ENCODE results near the gene HYCC2.

HYCC2 gene

DNA sequence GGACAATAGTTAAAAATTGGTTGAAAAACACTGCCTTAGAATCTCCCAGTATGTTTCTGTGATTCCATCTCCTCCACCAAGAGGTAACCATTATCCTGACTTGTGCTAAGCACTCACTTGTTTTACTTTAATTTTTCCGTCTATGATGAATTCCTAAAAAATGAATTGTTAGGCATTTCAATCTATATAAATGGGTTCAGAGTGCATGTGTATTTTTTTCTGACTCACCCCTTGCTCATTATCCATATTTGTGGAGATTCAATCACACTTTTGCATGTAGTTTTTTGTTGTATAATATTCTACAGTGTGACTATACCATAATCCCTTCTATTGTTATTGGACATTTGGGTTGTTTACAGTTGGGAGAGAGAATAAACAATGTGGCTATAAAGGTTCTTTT lies 1.6 kb upstream of the HYCC2 start:
- H2BK12ac ChIP-seq (ENCODE audit: low read length in 2 of 2): no peak overlapping the region
- peak overlapping the region in 1 of 2 experiments; percentile 94 for H3K4me3 ChIP-seq (ENCODE audit: insufficient read depth in 1 of 2, low read depth in 1 of 2, low read length in 2 of 2)
- H3K4me1 ChIP-seq (ENCODE audit: control insufficient read depth, insufficient read depth, low read depth, low read length): peaks cover under 1% of the 10 kb centered on the region
- no peaks in the 10 kb centered on the region for H3K9me3 ChIP-seq (ENCODE audit: control insufficient read depth, low read length)
- no peak overlapping the region for H3K4ac ChIP-seq (ENCODE audit: low read depth in 1 of 2, low read length in 2 of 2)
- WGBS: no CpG with 5 or more reads among the region's 1 CpG
- H3K27ac ChIP-seq (ENCODE audit: low read length, poor library complexity, severe bottlenecking): no peak overlapping the region
- no peak overlapping the region for H2BK15ac ChIP-seq (ENCODE audit: low read depth, poor library complexity, severe bottlenecking)
- no peaks in the 10 kb centered on the region for H3K79me1 ChIP-seq (replicated peaks; ENCODE audit: low read length, poor library complexity, severe bottlenecking)
- no peak overlapping the region for H3K23ac ChIP-seq (ENCODE audit: low read length in 2 of 2)
- H3K27me3 ChIP-seq (ENCODE audit: control insufficient read depth in 1 of 2, insufficient read depth in 1 of 2, low read length in 2 of 2): no peaks in the 10 kb centered on the region
- H2AK5ac ChIP-seq (ENCODE audit: low read length, severe bottlenecking): no peak overlapping the region
- H3K18ac ChIP-seq (ENCODE audit: low read depth in 1 of 2, low read length in 2 of 2): no peak overlapping the region
- no peak overlapping the region for H4K91ac ChIP-seq (ENCODE audit: low read length)
- H4K8ac ChIP-seq (ENCODE audit: low read length): no peak overlapping the region
- H3K4me2 ChIP-seq (ENCODE audit: low read length, poor library complexity, severe bottlenecking): peak overlapping the region; percentile 52
- no peak overlapping the region for H2AFZ ChIP-seq (ENCODE audit: low read depth, low read length)
- no peak overlapping the region for H2BK120ac ChIP-seq (ENCODE audit: low read depth, low read length)
- H2BK5ac ChIP-seq (ENCODE audit: low read depth, low read length, poor library complexity, severe bottlenecking): no peak overlapping the region
- H3K36me3 ChIP-seq (ENCODE audit: control insufficient read depth in 1 of 2, insufficient read depth in 2 of 2, low read depth in 1 of 2, low read length in 2 of 2): no peaks in the 10 kb centered on the region
- DNase-seq: no peak
- H3K9ac ChIP-seq (ENCODE audit: low read length): peak overlapping the region; percentile 94
- H3K14ac ChIP-seq (ENCODE audit: low read length in 2 of 2): no peak overlapping the region

DNA sequence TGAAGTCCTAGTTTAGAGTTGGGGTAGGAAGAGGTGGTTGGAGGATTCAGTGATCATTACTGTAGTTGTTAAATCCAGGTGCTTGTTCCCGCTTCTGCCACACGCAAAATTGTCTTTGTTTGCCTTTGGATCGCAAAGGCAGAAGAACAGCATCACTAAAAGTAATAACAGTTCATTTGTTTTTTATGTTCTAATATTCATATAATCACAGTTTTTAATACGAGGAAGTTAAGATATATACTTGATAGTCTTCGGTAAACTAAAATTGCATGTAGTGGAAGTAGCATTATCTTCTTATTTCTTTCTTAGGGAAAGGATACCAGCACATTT lies 695 bp upstream of the HYCC2 start:
- Histone ChIP-seq H3K18ac (ENCODE audit: low read depth in 1 of 2, low read length in 2 of 2) (peak overlapping the region; percentile 9 to 14), H2BK120ac (ENCODE audit: low read depth, low read length) (no peak overlapping the region), H2BK5ac (ENCODE audit: low read depth, low read length, poor library complexity, severe bottlenecking) (no peak overlapping the region), H2BK15ac (ENCODE audit: low read depth, poor library complexity, severe bottlenecking) (no peak overlapping the region), H3K4ac (ENCODE audit: low read depth in 1 of 2, low read length in 2 of 2) (no peak overlapping the region), H3K4me1 (ENCODE audit: control insufficient read depth, insufficient read depth, low read depth, low read length) (peaks cover 3% of the 10 kb centered on the region), H3K9ac (ENCODE audit: low read length) (peak overlapping the region; percentile 94), H3K4me2 (ENCODE audit: low read length, poor library complexity, severe bottlenecking) (peak overlapping the region; percentile 66), H3K23ac (ENCODE audit: low read length in 2 of 2) (no peak overlapping the region), H3K9me3 (ENCODE audit: control insufficient read depth, low read length) (no peaks in the 10 kb centered on the region), H3K27ac (ENCODE audit: low read length, poor library complexity, severe bottlenecking) (peak overlapping the region; percentile 0), H2AFZ (ENCODE audit: low read depth, low read length) (no peak overlapping the region), H2AK5ac (ENCODE audit: low read length, severe bottlenecking) (no peak overlapping the region), H3K36me3 (ENCODE audit: control insufficient read depth in 1 of 2, insufficient read depth in 2 of 2, low read depth in 1 of 2, low read length in 2 of 2) (no peaks in the 10 kb centered on the region), H3K14ac (ENCODE audit: low read length in 2 of 2) (no peak overlapping the region), H3K27me3 (ENCODE audit: control insufficient read depth in 1 of 2, insufficient read depth in 1 of 2, low read length in 2 of 2) (no peaks in the 10 kb centered on the region), H2BK12ac (ENCODE audit: low read length in 2 of 2) (no peak overlapping the region), H3K4me3 (ENCODE audit: insufficient read depth in 1 of 2, low read depth in 1 of 2, low read length in 2 of 2) (peak overlapping the region; percentile 44 to 94), H4K91ac (ENCODE audit: low read length) (no peak overlapping the region), H3K79me1 (replicated peaks; ENCODE audit: low read length, poor library complexity, severe bottlenecking) (no peaks in the 10 kb centered on the region), H4K8ac (ENCODE audit: low read length) (peak overlapping the region; percentile 35)
- DNase-seq: no peak
- no CpG with 5 or more reads among the region's 5 CpGs for WGBS

DNA sequence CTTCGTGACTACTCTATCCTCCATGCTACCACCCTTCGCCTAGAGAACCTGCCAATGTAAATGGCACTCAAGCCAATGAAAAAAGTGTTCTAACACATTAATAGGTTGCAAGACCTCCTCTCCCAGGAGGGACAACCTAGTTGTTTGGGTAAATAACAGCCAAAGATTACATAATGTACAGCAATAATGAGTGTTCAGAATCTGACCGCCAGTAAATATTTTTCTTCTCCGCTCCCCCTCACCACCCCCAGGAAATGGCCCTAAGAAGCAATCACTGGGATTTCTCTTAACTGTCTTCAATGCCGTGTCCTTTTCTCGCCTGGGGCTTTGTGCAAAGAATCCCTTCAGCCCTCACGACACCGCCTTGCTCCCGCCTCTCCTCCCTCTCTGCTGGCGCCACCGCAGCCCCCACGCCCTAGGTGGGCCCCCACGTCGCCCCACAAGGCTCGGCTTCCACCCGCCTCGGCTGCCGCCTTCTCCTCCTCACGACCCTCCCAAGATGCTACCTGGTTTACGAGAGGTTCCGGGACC lies 458 bp downstream of the HYCC2 start:
- Histone ChIP-seq H3K79me1 (replicated peaks; ENCODE audit: low read length, poor library complexity, severe bottlenecking) (peaks cover 2% of the 10 kb centered on the region), H3K4me2 (ENCODE audit: low read length, poor library complexity, severe bottlenecking) (peak overlapping the region; percentile 94), H2BK12ac (ENCODE audit: low read length in 2 of 2) (no peak overlapping the region), H4K91ac (ENCODE audit: low read length) (no peak overlapping the region), H2BK5ac (ENCODE audit: low read depth, low read length, poor library complexity, severe bottlenecking) (no peak overlapping the region), H3K18ac (ENCODE audit: low read depth in 1 of 2, low read length in 2 of 2) (peak overlapping the region in 1 of 2 experiments; percentile 59), H3K4me3 (ENCODE audit: insufficient read depth in 1 of 2, low read depth in 1 of 2, low read length in 2 of 2) (peak overlapping the region; percentile 91 to 94), H3K36me3 (ENCODE audit: control insufficient read depth in 1 of 2, insufficient read depth in 2 of 2, low read depth in 1 of 2, low read length in 2 of 2) (no peaks in the 10 kb centered on the region), H3K23ac (ENCODE audit: low read length in 2 of 2) (no peak overlapping the region), H3K27ac (ENCODE audit: low read length, poor library complexity, severe bottlenecking) (no peak overlapping the region), H3K4me1 (ENCODE audit: control insufficient read depth, insufficient read depth, low read depth, low read length) (peaks cover 3% of the 10 kb centered on the region), H3K4ac (ENCODE audit: low read depth in 1 of 2, low read length in 2 of 2) (peak overlapping the region in 1 of 2 experiments; percentile 64), H3K9me3 (ENCODE audit: control insufficient read depth, low read length) (no peaks in the 10 kb centered on the region), H4K8ac (ENCODE audit: low read length) (peak overlapping the region; percentile 57), H2BK15ac (ENCODE audit: low read depth, poor library complexity, severe bottlenecking) (no peak overlapping the region), H2AFZ (ENCODE audit: low read depth, low read length) (peak overlapping the region; percentile 81), H2AK5ac (ENCODE audit: low read length, severe bottlenecking) (no peak overlapping the region), H2BK120ac (ENCODE audit: low read depth, low read length) (no peak overlapping the region), H3K27me3 (ENCODE audit: control insufficient read depth in 1 of 2, insufficient read depth in 1 of 2, low read length in 2 of 2) (no peaks in the 10 kb centered on the region), H3K14ac (ENCODE audit: low read length in 2 of 2) (peak overlapping the region in 1 of 2 experiments; percentile 2), H3K9ac (ENCODE audit: low read length) (peak overlapping the region; percentile 94)
- WGBS: 4% methylated on average over 21 of the region's 21 CpGs
- peak; percentile 42 for DNase-seq

- Histone ChIP-seq H3K36me3 (ENCODE audit: control insufficient read depth in 1 of 2, insufficient read depth in 2 of 2, low read depth in 1 of 2, low read length in 2 of 2) (peaks cover 3 to 9% of the 10 kb centered on the region in 2 experiments), H3K4me2 (ENCODE audit: low read length, poor library complexity, severe bottlenecking) (no peak overlapping the region), H3K27ac (ENCODE audit: low read length, poor library complexity, severe bottlenecking) (no peak overlapping the region), H3K4me3 (ENCODE audit: insufficient read depth in 1 of 2, low read depth in 1 of 2, low read length in 2 of 2) (no peak overlapping the region), H2BK5ac (ENCODE audit: low read depth, low read length, poor library complexity, severe bottlenecking) (no peak overlapping the region), H3K18ac (ENCODE audit: low read depth in 1 of 2, low read length in 2 of 2) (no peak overlapping the region), H3K27me3 (ENCODE audit: control insufficient read depth in 1 of 2, insufficient read depth in 1 of 2, low read length in 2 of 2) (no peaks in the 10 kb centered on the region), H2AK5ac (ENCODE audit: low read length, severe bottlenecking) (no peak overlapping the region), H4K91ac (ENCODE audit: low read length) (no peak overlapping the region), H3K4me1 (ENCODE audit: control insufficient read depth, insufficient read depth, low read depth, low read length) (peaks cover 3% of the 10 kb centered on the region), H2BK12ac (ENCODE audit: low read length in 2 of 2) (no peak overlapping the region), H3K23ac (ENCODE audit: low read length in 2 of 2) (no peak overlapping the region), H3K14ac (ENCODE audit: low read length in 2 of 2) (no peak overlapping the region), H3K4ac (ENCODE audit: low read depth in 1 of 2, low read length in 2 of 2) (no peak overlapping the region), H3K79me1 (replicated peaks; ENCODE audit: low read length, poor library complexity, severe bottlenecking) (peaks cover 9% of the 10 kb centered on the region), H3K9ac (ENCODE audit: low read length) (no peak overlapping the region), H2BK120ac (ENCODE audit: low read depth, low read length) (no peak overlapping the region), H2BK15ac (ENCODE audit: low read depth, poor library complexity, severe bottlenecking) (no peak overlapping the region), H3K9me3 (ENCODE audit: control insufficient read depth, low read length) (no peaks in the 10 kb centered on the region), H4K8ac (ENCODE audit: low read length) (no peak overlapping the region), H2AFZ (ENCODE audit: low read depth, low read length) (no peak overlapping the region)
- no peak for DNase-seq
- 100% methylated on average over 1 of the region's 2 CpGs for WGBS
These were observed 6.6 kb downstream of the HYCC2 start for GRCh38 chr2:201064797-201065329.

Measured in mesenchymal stem cell (in vitro differentiated cells and primary cell).